ENCODE measurements around the gene YPEL3.
"Not testable (repeated sequence)": the region's sequence is repeated elsewhere in the genome, so short reads cannot be mapped to it uniquely, and the experiment has no call there.

Gene YPEL3

DNA sequence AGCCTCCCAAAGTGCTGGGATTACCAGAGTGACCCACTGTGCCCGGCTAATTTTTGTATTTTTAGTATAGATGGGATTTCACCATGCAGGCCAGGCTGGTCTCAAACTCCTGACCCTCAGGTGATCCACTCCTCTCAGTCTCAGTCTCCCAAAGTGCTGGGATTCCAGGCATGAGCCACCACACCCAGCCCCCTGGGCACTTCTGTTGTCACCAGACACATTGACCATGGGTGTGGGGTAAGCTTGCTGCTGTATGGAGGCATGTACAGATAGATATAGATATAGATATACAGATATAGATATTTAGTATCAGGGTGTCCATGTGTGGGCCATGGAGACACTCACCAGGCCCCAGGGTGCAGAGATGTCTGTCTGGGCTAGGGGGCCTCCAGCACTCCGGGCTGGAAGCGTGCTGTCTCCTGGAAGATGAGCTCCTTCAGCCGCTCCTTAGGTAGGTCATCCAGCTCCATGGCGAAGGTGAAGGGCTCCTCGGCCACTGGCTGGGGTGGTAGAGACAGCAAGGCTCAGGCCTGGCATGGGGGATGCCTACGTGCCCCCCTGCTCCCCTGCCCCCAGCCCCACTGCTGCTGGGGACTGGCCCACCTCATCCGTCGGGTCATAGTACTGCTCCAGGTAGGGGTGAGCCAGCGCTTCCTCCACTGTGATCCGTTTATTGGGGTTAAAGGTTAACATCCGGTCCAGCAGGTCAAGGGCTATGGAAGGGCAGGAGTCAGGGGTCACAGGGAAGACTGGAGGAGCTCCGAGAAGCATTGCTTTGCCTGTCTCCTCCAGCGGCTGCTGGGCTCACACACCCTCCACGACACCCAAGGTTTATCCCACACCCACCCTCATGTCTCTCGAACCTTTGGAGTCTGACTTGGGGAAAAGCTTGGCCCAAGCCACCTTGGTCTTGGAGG lies 20.5 kb upstream of the YPEL3 start:
- no peak for DNase-seq

DNA sequence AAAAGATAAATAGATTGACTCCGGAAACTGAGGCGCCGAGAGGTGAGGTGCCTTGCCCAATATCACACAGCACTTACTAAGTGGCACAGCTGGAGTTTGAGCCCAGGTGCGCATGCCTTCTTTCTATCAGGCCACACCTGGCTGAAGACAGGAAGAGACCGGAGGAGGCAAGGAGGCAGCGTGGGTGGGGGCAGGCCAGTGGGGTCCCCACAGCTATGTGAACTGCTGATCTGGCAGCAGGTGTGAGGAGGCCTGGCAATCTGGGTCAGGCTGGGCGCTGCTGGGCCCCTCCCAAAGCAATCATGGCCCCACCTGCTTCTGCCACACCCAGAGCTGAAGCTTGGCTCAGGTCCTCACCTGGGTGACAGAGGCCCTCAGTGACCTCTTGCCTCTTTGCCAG lies 19.2 kb upstream of the YPEL3 start:
- no peak for DNase-seq

DNA sequence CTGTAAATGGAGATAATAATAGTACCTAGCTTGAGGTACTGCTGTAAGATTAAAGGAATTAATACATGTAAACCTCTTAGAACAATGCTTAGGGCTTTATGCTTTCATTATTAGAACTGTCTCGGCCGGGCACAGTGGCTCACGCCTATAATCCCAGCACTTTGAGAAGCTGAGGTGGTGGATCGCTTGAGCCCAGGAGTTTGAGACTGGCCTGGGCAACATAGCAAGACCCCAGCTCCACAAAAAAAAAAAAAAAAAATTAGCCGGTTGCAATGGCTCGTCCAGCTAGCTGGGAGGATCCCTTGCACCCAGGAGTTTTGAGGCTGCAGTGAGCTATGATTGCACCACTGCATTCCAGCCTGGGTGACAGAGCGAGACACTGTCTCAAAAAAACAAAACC lies 18.8 kb upstream of the YPEL3 start:
- DNase-seq, result not testable (repeated sequence)

DNA sequence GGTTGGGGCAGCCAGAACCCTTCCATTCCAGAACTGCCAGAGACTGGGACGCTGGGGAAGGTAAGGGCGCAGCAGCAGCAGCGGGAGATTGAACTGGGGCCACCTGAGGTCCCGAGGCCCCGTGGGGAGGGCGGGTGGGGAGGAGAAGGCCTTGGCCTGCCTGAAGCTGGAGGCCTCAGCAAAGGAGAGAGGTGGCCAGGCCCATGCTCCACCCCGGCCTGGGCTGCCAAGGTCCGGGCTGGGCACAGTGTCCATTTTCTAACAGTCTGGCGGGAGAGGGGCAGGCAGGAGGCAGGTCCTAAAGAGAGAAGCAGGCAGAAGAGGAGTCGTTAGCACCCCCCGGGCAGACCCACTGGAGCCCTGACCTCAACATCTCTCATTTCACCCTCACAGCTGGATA lies 18.4 kb upstream of the YPEL3 start:
- no peak for DNase-seq

DNA sequence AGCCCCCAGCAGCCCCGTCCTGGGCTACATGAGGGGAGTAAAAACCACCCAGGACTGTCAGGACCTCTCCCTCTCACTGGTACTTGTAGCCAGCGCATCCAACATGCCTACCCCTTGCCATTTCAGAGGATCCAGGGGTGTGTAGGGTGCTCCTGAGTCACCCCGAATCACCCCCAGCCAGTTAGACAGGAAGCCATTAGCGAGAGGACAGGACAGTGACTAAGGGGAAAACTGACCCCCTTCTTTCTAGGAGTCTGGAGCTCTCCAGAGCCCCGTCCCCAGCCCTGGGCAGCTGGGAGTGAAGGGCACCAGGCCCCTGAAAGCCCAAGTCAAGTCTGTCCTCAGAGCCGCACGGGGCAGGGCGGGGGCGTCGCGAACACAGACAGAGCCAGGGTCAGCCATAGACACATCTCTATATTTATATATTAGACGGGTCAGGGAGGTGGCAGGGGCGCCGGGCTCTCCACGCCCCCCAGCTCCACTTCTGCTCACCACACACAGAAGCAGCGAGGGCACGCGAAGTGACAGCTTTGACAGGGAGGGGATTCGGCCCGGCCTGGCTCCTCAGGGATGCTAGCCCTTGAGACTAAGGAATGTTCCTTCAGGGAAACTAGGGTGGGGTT lies 17.8 kb upstream of the YPEL3 start:
- no peak for DNase-seq

DNA sequence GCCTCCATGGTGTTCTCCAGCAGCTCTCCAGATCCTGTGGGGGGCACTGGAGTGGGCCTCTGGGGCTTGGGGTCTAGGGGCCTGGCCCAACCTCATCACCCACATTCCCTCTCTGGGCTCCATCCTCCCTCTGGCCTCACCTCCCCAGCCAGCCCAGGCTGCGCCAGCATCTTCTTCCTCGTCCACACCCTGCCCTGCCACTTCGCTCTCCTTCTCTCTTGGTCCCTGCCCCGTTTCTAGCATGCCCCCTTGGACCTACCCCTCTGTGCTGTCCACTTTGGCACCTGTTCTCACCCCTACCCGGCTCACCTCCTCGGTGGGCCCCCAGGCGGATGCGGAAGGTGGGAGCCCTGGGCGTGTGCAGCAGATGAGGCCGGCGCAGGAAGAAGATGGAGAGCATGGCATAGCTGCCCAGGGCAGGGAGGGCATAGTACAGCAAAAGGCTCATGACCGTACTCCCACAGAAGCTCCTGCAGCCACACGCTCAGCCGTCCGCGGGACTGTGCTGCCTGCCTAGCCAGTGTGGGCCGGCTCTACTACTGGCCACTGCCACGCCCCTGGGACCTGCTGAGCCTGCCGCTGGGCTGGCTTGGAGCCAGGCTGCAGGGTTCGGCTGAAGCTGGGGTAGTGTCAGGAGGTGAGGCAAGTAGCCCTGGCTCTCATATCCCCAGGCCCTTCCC lies 17.2 kb upstream of the YPEL3 start, which contains the start of gene GDPD3:
TSS of gene GDPD3 (minus strand) at position 507 of the 680 bp plus-strand sequence. CDS start at position 448, 59 bp downstream.
- DNase-seq, result no peak

DNA sequence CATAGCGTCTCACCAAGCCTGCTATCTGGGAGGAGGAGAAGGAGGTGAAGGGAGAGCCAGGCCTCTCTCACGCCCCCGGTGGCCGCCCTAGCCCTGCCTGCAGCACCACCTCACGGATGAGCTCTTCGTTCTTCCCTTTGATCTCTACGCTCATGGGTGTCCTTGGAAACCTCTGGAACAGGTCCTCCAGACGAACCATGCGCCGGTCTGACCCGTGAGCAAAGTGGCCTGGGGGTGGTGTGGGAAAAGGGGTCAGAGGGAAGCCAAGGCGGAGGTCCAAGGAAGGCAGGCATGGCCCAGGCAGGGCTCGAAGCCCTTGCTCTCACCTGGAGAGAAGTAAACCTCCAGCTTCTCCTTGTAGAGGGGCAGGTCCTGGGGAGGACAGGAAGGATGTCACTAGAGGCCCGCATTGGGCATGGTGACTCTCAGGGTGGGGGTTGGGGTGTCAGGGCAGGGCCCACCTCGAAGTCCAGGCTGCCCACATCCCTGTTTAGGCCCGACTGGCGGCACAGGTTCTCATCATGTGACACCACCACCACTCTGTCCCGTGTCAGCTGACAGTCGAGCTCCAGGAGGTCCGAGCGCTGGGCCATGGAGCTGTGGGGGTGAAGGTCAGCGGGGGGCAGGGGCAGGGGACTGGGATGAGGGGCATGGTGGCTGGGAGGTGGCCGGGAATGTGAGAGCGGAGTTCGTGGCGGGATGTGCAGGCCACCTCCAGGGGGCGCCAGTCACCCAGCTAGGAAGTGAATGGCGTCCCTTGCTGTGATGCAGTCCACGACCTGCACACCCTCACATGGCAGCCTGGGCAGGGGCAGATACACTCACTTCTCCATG lies 16.4 kb upstream of the YPEL3 start:
- DNase-seq, result no peak

DNA sequence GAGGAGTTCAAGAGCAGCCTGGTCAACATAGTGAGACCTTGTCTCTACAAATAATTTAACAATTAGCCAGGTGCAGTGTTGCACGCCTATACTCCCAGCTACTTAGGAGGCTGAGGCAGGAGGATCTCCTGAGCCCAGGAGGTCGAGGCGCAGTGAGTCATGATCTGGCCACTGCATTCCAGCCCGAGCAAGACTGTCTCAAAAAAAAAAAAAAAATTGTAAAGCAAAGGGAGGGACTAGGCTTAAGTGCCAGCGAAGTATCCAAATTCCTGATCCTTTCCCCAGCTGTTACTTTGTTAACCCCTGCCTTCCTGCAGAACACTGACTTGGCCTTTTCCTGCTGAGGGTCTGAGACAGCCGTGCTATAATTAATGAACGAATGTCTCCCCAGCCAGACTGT lies 14.6 kb upstream of the YPEL3 start:
- no peak for DNase-seq

DNA sequence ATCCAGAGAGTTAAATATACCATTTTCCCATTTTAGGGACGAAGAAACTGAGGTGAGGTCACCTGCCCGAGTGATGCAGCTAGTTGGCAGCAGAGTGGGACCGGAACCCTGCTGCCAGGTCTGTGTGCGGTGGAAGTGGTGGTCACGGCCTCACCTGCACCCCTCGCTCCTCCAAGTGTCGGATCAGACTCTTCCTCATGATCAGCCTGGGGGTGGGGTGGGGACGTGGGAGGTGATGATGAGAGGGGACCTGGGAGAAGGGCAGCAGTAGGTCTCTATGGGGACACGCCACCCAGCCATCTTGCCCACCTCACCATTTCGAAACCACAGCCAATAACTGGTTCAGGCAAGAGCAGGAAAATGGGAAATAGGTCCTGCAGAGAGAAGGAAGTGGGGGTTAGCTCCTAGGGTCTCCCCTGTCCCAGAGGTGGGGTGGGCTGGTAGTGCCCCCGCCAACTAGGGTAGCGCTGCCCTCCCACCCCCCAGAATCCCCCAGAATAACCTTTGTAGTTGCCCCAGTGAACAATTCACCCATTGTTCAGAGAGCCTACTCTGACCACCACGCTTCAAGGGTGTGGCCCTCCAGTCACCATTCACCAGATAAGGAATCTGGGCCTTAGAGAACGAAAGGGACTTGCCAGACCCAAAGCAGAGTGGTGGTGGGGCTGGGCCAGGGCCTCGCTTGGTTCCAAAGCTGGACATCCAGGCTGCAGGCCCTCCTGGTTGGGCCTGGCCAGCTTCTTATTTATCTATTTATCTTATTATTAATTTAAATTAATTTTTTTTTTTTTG lies 12.2 kb upstream of the YPEL3 start:
- DNase-seq, result no peak

DNA sequence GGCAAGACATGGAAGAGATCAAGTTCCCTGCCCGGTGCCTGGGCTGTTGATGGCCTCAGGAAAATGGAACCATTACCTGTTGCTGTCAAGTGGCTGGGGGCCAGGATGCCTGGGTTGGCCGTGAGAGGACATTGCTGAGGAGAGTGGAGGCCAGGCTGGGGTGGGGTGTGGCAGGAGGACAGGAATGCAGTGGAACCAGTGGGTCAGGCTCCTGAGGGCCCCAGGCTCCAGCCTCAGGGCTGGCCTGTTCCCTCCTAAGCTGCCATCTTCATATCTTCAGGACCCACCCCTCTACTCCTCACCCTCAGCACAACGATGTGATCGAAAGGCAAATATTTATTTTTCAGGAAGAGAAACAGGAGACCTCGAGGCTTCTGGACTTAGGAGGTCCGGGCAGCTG lies 8.5 kb upstream of the YPEL3 start:
- DNase-seq, result no peak

DNA sequence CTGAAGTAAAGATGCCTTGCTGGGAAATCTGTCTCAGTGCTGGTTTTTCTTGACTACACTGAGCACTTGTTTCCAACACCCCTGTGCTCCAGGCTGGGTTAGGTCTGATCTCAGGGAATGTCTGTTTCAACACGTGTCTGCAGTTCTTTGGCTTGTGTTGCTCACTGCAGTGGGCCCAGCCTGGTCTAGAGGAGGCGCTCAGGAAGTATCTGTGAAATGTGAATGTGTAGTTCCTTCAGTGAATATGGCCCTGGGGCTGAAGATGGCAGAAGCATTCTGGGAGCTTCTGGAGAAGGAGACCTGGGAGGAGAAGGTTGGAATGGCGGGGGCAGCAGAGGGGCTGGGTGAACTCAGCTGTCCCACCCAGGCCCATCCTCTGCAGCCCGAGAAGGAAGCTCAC lies 8.1 kb upstream of the YPEL3 start:
- no peak for DNase-seq

DNA sequence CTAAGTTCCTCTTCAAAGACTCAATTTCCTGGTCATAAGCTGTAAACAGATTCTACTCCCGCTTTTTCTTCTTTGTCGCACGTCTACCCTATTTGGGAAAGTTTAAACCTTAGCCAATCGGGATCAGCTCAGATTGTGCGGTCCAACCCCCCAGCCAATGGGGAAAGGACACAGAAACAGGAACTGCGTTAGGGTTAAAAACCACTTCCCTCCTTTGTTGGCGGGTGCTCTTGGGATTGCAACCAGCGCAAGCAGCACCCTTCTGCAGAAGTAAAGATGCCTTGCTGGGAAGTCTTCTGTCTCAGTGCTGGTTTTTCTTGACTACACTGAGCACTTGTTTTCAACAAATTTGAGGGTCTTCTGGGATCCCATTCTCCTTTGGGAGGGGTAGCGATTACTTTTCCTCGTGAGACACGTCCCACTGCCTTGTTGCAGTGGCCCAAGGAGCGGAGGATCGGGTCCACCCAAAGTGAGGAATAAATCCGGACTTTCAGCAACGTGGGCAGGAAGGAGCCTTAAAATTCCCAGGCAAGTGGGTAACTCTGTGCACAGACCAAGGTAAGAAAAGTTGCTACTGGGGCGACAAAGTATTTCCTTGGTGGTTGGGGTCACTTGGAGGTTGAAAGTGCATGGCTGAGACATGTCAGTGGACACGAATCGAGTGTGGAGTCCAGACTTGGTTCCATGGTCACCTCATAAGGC lies 1.0 kb upstream of the YPEL3 start:
- no peak for DNase-seq

DNA sequence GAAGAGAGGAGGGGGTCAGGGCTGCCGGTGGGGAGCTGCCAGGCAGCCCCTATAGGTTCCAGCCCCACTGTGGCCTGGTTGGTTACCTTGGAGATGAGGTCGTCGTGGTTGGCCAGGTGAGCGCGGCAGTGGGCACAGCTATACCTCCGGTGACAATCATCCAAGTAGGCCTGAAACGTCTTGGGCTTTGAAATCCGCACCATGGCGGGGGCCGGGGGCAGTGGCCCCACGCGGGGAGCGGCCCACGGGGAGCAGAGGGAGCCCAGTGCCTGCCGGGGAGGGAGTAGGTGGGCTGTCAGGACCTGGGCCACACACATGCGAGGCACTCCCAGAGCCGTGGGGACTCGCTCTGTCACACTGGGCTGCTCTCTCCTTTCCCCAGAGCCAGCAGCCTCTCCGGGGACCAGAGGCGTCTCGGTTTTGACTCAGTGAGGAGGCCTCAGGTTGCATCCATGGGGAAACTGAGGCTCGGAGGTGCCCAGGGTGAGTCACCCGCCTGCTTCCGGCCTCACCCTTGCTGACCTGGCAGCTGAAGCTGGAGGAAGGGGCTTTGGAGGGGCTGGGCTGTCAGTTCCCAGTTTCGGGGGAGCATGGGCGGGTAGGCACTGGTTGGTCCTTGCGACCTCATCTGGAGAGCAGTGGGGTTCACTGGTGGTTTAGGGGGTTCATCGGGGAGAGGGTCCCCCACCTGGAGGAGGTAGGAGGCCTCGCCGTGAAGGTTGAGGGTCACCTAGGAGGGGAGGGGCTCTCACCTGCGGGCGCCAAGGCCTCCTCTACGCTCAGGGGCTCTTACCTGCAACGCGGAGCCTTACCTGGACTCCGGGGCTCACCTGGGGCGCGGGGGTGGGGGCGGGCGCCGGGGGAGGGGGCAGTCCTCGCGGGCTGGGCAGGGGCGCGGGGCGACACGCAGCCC lies 591 bp downstream of the YPEL3 start:
- DNase-seq, result no peak

DNA sequence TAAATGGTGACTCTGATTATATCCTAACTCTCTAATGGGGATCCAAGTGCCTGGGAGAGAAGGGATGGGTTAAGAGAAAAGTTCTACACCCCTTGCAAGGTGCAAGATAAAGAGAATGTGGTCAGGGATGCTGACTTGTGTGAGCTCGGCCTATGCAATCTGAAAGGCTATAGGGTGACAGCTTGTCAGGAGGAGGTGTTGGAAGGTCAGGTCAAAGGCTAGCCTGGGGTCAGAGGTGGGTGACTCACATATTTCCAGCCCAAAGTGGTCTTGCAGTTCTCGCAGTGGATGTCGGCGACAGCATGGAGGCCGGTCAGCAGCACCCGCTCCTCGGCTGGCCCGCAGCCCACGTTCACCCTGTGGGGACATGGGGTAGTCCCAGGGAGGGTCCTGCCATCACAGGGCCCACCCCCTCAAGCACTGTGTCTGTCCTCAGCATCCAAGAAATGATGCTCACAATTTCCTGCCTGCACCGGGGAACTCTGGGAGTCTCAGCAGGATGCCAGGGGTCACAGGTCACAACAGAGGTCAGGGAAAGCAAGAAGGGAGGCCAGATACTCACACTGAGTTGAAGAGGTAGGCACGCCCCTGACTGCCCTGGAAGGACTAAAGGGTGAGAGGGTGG lies 1.4 kb downstream of the YPEL3 start:
- DNase-seq, result no peak

DNA sequence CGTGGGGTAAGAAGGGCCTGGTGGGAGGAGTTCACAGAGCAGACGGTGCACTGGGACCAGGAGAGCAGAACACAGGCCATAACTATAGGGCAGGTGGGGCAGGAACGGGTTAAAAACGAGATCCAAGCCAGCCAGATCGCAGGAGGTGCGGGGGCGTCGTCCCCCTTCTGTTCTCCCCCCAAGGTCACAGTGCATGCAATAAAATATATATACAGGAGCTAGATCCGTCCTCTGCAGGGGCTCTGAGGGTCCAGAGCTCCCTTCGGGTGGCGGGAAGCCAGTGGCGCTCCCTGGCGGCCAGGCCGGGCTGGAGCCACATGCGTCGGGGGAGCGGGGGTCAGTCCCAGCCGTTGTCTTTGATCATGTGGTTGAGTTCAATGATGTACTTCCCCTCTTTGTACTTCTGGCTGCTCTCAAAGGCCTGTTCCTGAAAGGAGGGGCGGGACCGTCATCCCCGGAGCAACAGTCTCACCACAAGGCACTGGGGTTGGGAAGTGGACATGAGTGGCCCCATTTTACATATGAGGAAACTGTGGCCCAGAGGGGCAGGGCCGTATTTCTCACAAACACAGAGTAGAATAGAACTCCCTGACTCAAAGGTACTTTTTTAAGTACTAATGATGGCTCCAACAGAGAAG lies 3.5 kb downstream of the YPEL3 start:
- DNase-seq, result peak; percentile 83

DNA sequence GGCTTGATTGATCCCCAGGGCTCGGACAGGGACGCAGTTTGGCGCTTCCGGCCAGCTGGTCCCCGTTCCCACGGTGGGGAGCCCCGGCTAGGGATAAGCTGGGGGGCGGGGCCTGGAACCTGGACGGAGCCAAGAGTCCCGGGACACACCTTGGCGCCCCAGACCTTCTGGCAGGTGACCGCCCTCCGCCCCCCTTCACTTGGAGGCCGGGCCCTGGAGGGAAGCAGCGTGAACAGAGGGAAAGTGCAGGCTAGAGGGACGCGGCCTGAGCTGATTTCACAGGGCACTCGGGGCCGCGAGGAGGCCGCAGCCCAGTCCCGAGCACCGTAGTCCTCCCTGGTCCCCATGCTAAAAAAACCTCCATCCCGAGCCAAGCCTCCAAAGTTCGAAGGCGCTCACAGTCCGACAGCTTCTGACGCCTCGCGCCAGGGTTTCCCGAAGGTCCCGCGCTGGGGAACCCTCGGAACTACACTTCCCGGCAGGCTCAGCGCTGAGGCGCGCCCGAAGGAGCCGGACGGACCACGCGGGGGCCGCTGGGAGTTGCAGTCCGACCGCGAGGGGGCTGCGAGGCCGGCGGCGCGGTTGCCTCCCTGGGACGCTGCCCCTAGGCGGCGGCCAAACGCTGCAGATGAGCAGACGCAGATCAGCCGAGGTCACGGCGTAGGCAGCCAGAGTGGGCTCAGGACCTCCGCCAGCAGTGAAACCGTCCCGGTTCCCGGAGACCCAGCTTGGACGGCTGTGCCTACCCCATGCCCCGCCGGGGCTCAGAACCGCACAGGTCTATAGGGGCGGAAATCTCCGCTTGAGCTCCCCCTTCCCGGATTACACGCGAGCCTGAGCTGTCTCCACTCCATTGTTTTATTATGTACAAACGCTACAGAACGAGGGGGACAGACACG lies 4.3 kb downstream of the YPEL3 start, which contains the start of gene TBX6:
TSS of gene TBX6 (minus strand) at position 451 of the 899 bp plus-strand sequence. CDS start 731 bp downstream, outside the sequence.
- DNase-seq, result peak; percentile 58

DNA sequence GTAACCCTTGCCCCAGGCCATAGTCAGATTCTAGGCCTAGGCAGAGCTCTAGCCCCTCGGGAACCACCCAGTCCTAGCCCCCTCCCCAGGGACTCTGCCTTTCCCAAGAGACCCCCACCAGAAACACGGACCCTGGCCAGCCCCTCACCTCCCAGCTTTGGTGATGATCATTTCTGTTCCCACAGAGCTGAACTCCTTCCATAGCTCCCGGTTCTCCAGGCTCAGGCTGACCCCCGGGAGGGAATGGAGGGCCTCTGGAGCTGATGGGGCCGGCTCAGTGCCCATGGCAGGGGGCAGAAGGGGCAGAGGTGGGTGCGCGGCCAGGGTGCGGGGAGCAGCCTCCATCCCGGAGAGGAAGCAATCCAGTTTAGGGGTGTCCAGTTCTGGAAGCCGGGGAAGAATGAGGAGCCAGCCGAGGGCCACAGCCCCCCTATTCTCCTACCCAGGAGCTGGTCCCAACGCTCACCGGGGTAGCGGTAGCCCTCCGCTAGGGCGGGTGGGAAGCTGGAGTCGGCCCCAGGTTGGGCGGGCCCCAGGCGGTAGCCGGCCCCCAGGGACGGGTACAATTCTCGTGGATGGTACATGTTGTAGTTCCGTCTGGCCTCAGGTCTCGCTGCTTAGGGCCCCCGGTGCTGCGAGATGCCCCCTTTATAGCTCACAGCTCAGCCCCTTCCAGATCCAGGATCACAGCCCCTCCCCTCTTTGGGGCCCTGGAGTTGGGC lies 5.2 kb downstream of the YPEL3 start:
- DNase-seq, result no peak

All from NCI-H1436 treated with DMSO at 0.1 percent for 48 hours (cell line).